ENCODE results near the gene LRRIQ4. TPM values are rescaled to one million over a fixed set of nuclear protein-coding genes. Genes with fewer than 3 reads are reported as not detected.

The LRRIQ4 gene
- total and polyA plus RNA-seq, 2 donors (not counting 1 experiment from before 2014, with no cell fraction given): under 0.01 TPM; not detected in 1

DNA sequence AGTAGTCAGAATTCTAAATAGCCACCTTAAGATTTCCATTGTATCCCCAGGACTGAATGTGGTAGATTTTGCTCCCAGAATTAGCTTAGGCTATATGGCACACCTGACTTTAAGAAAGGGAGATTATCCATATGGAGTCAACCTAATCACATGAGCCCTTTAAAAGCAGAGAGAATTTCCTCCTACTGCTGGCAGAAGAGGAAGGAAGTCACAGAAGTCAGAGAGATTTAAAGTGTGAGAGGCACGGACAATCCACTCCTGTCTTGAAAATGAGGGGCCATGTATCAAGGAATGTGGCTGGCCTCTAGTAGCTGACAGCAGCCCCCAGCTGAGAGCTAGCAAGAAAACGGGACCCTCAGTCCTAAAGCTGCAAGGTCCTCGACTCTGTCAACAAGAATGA, 30.3 kb downstream of the LRRIQ4 start:
- DNase-seq (ENCODE audit: low read depth in 2 of 2): no peak
- Histone ChIP-seq H3K79me2 (ENCODE audit: control insufficient read depth, insufficient read depth, low read length) (no peaks in the 10 kb centered on the region), H3K9me3 (ENCODE audit: control insufficient read depth, insufficient read depth, low read depth, low read length) (no peaks in the 10 kb centered on the region), H3K4me2 (ENCODE audit: extremely low read depth, insufficient read depth, low read length) (no peak overlapping the region), H3K4me3 (replicated peaks in 1 of 4; ENCODE audit: control extremely low read depth in 1 of 4, insufficient read depth in 1 of 4, low read depth in 3 of 4, low read length in 4 of 4) (no peak overlapping the region), H3K9ac (ENCODE audit: insufficient read depth, low read length) (no peak overlapping the region), H2AFZ (ENCODE audit: low read length) (no peak overlapping the region), H4K20me1 (ENCODE audit: control insufficient read depth, extremely low read depth, insufficient read depth, low read length) (no peaks in the 10 kb centered on the region), H3K27ac (ENCODE audit: insufficient read depth, low read length) (no peak overlapping the region), H3K27me3 (ENCODE audit: control insufficient read depth, insufficient read depth, low read length) (no peaks in the 10 kb centered on the region), H3K4me1 (ENCODE audit: control insufficient read depth, extremely low read depth, insufficient read depth, low read length) (no peaks in the 10 kb centered on the region), H3K36me3 (ENCODE audit: control insufficient read depth, insufficient read depth, low read length) (no peaks in the 10 kb centered on the region)
- TF ChIP-seq EZH2 (IDR thresholded peaks at IDR 0.05; ENCODE audit: low read length, missing control alignments) (no peak), CTCF (conservative IDR thresholded peaks at IDR 0.05 in 1 of 2, IDR thresholded peaks at IDR 0.05 in 1 of 2; ENCODE audit: low read depth in 1 of 2, low read length in 2 of 2) (no peak)

- no peak overlapping the region for H3K27ac ChIP-seq (ENCODE audit: insufficient read depth, low read length)
- H3K4me1 ChIP-seq (ENCODE audit: control insufficient read depth, extremely low read depth, insufficient read depth, low read length): no peaks in the 10 kb centered on the region
- H3K4me3 ChIP-seq (replicated peaks in 1 of 4; ENCODE audit: control extremely low read depth in 1 of 4, insufficient read depth in 1 of 4, low read depth in 3 of 4, low read length in 4 of 4): no peak overlapping the region
- H3K27me3 ChIP-seq (ENCODE audit: control insufficient read depth, insufficient read depth, low read length): no peaks in the 10 kb centered on the region
- DNase-seq (ENCODE audit: low read depth in 2 of 2): peak; percentile 30 to 91
- H2AFZ ChIP-seq (ENCODE audit: low read length): no peak overlapping the region
- H3K9me3 ChIP-seq (ENCODE audit: control insufficient read depth, insufficient read depth, low read depth, low read length): no peaks in the 10 kb centered on the region
- H3K36me3 ChIP-seq (ENCODE audit: control insufficient read depth, insufficient read depth, low read length): no peaks in the 10 kb centered on the region
- H3K79me2 ChIP-seq (ENCODE audit: control insufficient read depth, insufficient read depth, low read length): no peaks in the 10 kb centered on the region
- H4K20me1 ChIP-seq (ENCODE audit: control insufficient read depth, extremely low read depth, insufficient read depth, low read length): no peaks in the 10 kb centered on the region
- no peak for TF ChIP-seq CTCF (conservative IDR thresholded peaks at IDR 0.05 in 1 of 2, IDR thresholded peaks at IDR 0.05 in 1 of 2; ENCODE audit: low read depth in 1 of 2, low read length in 2 of 2)
- TF ChIP-seq EZH2 (IDR thresholded peaks at IDR 0.05; ENCODE audit: low read length, missing control alignments): no peak
- no peak overlapping the region for H3K9ac ChIP-seq (ENCODE audit: insufficient read depth, low read length)
- peak overlapping the region; percentile 35 for H3K4me2 ChIP-seq (ENCODE audit: extremely low read depth, insufficient read depth, low read length)
These were observed 34.0 kb downstream of the LRRIQ4 start for GRCh38 chr3:169846458-169847193.

DNA sequence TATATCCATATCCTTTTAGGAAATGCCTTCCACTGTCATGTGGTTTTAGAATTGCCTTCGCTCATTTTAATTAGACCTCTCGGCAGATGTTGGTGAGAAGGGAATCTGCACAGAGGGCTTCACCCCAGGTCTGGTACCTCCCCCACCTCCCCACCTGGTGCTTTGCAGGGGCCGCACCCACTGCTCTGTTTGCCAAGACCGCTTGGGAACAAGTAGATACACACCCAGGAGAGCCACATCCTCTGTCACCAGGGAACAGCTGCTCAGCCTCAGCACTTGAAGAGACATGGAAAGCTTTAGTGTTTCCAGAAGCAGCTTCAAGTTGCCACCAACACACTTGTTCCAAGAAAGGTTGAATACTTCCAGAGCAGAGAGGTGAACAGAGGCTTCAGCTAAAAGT, 35.2 kb downstream of the LRRIQ4 start:
- Histone ChIP-seq H3K27ac (ENCODE audit: insufficient read depth, low read length) (no peak overlapping the region), H3K27me3 (ENCODE audit: control insufficient read depth, insufficient read depth, low read length) (no peaks in the 10 kb centered on the region), H3K4me3 (replicated peaks in 1 of 4; ENCODE audit: control extremely low read depth in 1 of 4, insufficient read depth in 1 of 4, low read depth in 3 of 4, low read length in 4 of 4) (no peak overlapping the region), H3K9me3 (ENCODE audit: control insufficient read depth, insufficient read depth, low read depth, low read length) (no peaks in the 10 kb centered on the region), H3K4me2 (ENCODE audit: extremely low read depth, insufficient read depth, low read length) (no peak overlapping the region), H3K79me2 (ENCODE audit: control insufficient read depth, insufficient read depth, low read length) (no peaks in the 10 kb centered on the region), H4K20me1 (ENCODE audit: control insufficient read depth, extremely low read depth, insufficient read depth, low read length) (no peaks in the 10 kb centered on the region), H2AFZ (ENCODE audit: low read length) (no peak overlapping the region), H3K36me3 (ENCODE audit: control insufficient read depth, insufficient read depth, low read length) (no peaks in the 10 kb centered on the region), H3K4me1 (ENCODE audit: control insufficient read depth, extremely low read depth, insufficient read depth, low read length) (no peaks in the 10 kb centered on the region), H3K9ac (ENCODE audit: insufficient read depth, low read length) (no peak overlapping the region)
- DNase-seq (ENCODE audit: low read depth in 2 of 2): no peak
- no peak for TF ChIP-seq EZH2 (IDR thresholded peaks at IDR 0.05; ENCODE audit: low read length, missing control alignments)
- TF ChIP-seq CTCF (conservative IDR thresholded peaks at IDR 0.05 in 1 of 2, IDR thresholded peaks at IDR 0.05 in 1 of 2; ENCODE audit: low read depth in 1 of 2, low read length in 2 of 2): no peak

Data from fibroblast of lung (primary cell).